NCI-H2227 treated with DMSO at 0.1 percent for 48 hours (cell line): Measurements from ENCODE around the gene NMNAT3.

ENCODE experiments used
- DNase-seq: peaks from one replicate; lab custom pipeline; 2025; lab: John Stamatoyannopoulos, UW

The NMNAT3 gene

GRCh38 chr3:139677388-139678155 is at the start of gene NMNAT3:
Gene NMNAT3, minus strand, starts transcription at chr3:139677972. Its CDS starts 50,248 bp downstream, at chr3:139627724.
- DNase-seq, result peak; percentile 49

DNA sequence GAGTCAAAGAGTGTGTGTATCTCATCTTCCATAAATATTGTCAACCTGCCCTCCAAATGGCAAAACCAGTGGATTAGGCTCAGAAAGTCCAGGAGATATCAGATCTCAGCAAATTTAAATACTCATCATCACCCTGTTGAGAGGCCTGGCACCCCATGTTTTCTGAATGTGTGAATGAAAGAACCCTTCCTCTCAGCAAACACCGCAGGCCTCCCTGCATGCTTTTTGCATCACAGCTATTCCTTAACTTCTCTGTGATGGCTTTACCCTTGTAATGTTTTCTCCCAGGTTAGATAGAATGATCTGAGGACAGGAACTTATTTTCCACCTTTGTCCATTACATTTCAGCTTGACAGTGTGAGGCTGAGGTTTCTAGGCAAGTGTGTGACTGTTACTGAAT is 43.6 kb upstream of the NMNAT3 start:
- no peak for DNase-seq

DNA sequence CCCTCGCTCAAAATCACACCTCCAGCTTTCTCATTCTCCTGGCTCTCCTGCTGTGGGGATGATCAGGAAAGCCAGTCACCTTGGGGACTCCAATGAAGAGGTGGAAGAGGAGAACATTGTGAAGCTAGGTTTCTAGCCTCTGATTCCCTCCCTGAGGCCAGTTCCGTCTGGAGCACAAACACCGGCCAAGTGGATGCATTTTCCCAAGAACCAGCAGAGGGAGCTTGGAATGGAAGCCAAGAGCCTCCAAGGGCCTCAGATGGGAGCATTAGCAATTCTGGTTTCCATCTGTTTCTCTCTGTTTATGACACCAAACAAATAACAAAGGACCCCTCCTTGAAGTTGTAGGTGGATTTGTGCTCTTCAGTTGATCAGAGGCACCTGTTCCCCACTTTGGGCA is 40.6 kb upstream of the NMNAT3 start:
- peak; percentile 82 for DNase-seq

GRCh38 chr3:139716908-139717485 is 39.2 kb upstream of the NMNAT3 start:
- DNase-seq, result no peak

- no peak for DNase-seq
Observed at GRCh38 chr3:139715743-139716360, 38.1 kb upstream of the NMNAT3 start.

GRCh38 chr3:139715166-139715565 is 37.4 kb upstream of the NMNAT3 start:
- DNase-seq, result no peak

DNA sequence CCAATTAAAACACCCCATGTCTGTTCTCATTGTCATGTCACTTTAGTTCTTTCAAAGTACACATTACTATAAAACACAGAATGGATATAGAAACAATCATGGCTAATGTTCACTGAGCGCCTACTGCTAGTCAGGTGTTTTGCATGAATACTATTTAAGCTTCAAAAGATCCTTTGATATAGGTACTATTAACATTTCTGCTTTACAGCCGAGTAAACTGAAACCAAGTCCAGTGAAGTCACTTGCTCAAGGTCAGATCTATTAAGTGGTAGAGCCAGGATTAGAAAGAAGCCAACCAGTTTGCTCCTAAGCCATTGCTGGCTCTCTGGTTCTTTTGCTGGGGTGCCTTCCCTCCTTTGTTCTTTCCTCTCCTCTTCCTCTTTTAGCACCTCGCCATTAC is 32.4 kb upstream of the NMNAT3 start:
- no peak for DNase-seq

DNA sequence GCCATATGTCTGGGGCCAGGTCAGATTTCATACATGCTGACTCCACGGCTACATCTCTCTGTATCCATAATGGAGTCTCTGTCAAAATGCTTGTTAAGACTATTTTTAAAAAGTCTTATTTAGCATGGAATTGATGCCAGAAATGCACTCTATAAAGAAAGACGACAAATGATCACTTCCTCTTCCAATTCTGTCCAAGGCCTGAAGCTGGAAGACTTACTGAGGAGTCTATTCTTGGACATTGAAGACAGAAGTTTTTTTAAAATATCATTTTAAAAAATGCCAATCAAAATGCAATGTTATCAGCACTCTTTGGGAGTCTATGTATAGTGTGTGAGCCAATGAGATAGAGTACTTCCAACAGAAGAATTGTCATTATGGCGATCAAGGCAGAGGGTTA is 27.9 kb upstream of the NMNAT3 start:
- no peak for DNase-seq

DNA sequence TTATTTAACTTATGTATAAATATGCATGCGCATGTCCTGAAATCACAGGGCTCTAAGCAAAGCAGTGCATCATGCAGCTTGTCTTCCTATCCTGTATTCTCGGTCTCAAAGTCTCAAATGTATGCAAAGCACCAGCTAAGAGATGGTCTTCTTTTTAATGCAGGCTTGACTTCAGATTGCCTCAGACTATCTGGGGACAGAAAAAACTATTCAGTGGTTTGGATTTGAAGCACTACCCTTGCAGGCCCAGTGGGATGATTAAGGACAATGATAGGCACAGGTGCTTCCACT is 18.5 kb upstream of the NMNAT3 start:
- no peak for DNase-seq

DNA sequence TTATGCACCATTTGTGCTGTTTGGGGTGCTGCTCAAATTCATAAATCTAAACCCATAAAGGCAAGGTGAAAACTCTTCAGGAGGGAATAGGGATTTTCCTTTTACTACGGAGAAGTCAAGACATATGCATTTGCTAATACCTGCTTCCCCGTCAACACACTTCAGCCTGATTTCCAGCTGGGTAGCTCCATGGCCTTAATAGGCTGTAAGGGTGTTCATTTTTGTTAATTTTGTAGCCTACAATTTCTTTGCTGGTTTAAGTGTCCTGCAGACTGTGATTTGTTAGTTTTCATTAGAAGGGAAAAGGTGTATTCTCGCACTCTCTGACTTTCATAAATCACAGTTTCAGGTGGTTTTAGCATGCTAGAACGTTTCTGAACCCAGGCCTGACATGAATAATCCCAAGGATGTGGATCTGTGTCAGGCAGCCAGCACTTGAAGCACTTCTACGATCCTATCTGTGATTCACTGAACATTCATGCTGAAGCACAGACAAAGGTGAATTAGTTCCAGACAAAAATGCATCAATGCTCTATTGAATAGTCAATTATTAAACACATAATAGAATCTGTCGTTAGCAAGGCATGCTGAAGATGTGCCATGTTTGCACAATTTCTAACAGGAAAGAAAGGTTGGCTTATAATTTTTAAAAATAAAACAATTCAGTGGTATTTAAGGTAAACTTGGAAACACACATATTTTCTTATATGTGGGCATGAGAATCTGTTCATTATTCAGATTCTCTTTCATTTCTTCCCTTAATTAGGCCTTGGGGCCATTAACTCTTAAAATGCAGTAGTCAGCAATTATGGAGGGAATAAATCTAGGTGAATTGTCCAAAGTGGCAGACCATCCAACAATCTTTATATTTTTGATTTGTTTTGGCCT is 17.9 kb upstream of the NMNAT3 start:
- peak; percentile 64 for DNase-seq

DNA sequence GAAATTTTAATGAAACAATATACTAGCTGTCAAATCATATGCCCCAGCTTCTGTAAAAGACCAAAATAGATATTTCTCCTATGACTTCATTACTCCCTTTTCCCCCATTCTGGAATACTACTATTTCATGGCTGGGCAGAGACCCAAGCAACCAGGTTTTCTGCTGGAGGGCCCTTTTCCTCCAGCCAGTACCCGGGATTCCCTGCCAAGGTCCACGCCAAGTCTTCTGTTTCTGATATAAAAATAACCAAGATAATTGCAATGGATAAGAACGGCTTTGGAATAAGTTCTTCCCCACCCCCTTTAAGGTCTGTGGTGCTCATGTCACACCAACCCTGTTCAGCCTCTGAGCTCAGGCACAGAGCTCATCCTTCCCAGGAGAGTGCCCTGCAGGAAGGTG is 17.2 kb upstream of the NMNAT3 start:
- peak; percentile 64 for DNase-seq

GRCh38 chr3:139694542-139694941 is 16.8 kb upstream of the NMNAT3 start:
- DNase-seq, result no peak

- no peak for DNase-seq
Observed at GRCh38 chr3:139691619-139692018, 13.8 kb upstream of the NMNAT3 start.

GRCh38 chr3:139689708-139690228 is 12.0 kb upstream of the NMNAT3 start:
- peak; percentile 90 for DNase-seq

GRCh38 chr3:139689122-139689521 is 11.3 kb upstream of the NMNAT3 start:
- DNase-seq, result peak; percentile 66

DNA sequence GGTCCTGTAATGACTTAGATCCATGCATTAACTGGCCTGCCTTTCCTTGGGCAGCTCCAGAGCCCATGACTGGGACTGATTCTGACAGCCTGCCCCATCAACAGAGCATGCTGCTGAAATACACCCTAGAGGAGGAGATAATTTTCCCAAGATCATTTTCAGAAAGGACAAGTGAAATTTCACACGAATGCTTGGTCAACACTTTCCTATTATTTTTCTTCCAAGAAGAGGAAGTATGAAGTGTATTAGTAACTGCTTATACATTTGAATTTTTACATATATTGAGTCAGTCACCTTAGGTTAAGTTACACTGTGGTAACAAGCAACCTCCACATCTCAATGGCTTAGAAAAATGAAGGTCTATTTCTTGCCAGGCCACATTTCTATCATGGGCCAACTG is 9.7 kb upstream of the NMNAT3 start:
- no peak for DNase-seq

- DNase-seq, result no peak
Observed at GRCh38 chr3:139686624-139687023, 8.9 kb upstream of the NMNAT3 start.

DNA sequence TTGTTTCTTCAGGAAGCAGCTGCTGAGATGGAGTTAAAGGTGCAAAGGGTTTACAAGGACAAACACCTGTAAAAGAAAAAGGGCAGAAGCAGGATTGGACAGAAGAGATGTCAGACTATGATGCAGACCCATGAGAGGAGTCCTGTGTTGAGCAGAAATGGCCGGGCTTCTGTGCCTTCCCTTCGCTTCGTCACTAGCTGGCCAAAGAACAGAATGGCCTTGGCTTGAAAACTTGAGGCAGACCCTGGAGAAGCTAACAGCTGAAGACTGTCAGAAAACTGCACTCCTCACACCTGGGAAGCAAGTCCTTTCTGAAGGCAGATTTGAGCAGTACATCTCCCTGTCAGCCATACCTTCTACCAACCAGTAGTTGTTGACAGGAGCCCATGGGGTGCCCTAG is 8.4 kb upstream of the NMNAT3 start:
- no peak for DNase-seq

DNA sequence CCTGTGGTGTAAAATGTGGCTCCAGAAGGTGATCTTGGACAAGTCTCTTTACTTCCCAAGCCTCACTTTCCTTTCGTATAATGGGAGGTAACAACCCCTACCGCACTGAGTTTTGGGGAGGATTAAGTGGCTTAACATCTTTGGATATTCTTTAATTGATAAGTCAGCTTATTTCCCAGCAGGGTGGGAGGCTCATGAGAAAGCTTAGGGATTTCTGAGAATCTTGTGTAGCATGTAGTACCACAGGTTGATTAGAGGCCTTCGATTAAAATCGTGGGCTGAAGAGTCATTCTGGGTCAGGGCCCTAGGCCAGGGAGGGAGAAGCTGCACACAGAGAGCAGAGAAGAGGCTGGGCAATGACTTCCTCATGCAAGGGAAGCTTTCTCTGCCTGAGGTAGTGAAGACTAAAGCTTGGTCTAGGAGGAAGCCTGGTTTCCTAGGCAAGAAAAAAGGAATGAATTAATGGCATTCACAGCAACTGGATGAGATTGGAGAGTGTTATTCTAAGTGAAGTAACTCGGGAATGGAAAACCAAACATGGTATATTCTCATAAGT is 1.5 kb upstream of the NMNAT3 start:
- DNase-seq, result no peak

DNA sequence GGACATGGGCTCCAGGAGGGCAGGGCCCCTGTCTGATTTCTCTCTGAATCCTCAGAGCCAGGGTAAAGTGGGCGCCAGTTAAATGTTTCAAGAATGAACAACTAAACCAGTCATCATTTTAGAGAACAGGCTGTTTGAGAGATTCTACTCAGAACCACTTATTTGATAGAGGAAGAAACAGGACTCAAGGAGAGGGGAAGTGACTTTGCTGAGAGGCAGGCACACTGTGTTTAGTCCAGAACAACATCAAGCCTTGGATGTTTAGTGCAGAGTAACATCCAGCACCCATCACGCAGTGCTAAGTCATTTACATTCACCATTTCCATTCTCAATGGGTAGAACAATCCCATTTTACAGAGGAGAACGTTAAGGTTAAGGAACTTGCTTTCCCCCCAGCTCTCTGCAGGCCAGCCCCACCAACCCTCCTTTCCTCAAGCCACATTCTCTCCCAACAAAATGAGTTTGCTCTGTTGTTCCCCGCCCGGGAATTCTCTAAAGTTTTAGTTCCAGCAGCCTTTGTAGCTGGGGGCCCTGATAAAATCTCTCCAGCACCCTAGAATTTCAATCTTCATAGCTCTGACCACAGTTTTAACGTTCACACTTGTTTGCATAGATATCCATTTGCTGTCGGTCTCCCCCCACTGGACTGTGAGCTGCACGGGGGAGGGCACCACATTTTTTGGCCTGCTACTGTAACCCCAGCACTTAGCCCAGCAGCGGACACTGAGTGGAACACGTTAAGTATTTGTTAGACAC is 962 bp downstream of the NMNAT3 start:
- no peak for DNase-seq

DNA sequence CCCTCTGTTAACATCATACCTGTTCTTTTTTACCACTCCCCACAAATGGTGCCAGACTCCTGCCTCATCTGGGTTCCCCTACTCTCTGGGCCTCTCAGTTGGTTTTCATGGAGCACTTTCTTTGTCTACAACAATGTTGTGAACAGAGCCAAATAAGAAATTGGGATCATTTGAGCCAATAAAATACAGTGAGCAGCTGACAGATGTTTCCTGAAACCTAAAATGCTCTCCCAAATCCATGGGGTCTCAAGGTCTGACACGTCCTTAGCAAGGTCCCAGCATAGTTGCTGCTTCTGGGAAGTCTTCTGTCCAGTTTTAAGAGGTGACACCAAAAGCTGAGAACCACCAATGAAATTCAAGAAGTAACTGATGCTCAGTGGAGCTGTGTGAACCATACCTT is 1.7 kb downstream of the NMNAT3 start:
- DNase-seq, result no peak
